C1 segment of cervical spinal cord (tissue), 14 donors: ENCODE data around the gene MAZ.
A peak's percentile ranks its signal among the peaks of the same experiment; 100 is the strongest.
"Not testable (repeated sequence)": the region's sequence is repeated elsewhere in the genome, so short reads cannot be mapped to it uniquely, and the experiment has no call there.

Experiments used
- DNase-seq, 14 donors: peaks; one replicate each; lab custom pipeline; 2025; lab: John Stamatoyannopoulos, UW

Gene MAZ

GRCh38 chr16:29824589-29825144, 18.3 kb downstream of the MAZ start:
- no peak for DNase-seq

GRCh38 chr16:29825145-29826044, 19.1 kb downstream of the MAZ start:
- DNase-seq, result peak in 8 of 14 donors; percentile 24 to 99 (median 62)

GRCh38 chr16:29826342-29826695, 20.0 kb downstream of the MAZ start:
- DNase-seq, result no peak

- DNase-seq, result no peak
Measured at GRCh38 chr16:29830774-29831173, 24.4 kb downstream of the MAZ start.

- peak in 1 of 14 donors; percentile 83 for DNase-seq
Measured at GRCh38 chr16:29831490-29831889, 25.2 kb downstream of the MAZ start.

GRCh38 chr16:29833219-29833618, 26.9 kb downstream of the MAZ start:
- not testable (repeated sequence) for DNase-seq

- DNase-seq, result no peak
Measured at GRCh38 chr16:29834079-29834478, 27.8 kb downstream of the MAZ start.

GRCh38 chr16:29835926-29836325, 29.6 kb downstream of the MAZ start:
- DNase-seq, result no peak

GRCh38 chr16:29836623-29837022, 30.3 kb downstream of the MAZ start:
- DNase-seq, result no peak

- no peak for DNase-seq
Measured at GRCh38 chr16:29837841-29838240, 31.5 kb downstream of the MAZ start.

- peak in 1 of 14 donors; percentile 50 for DNase-seq
Measured at GRCh38 chr16:29839822-29840221, 33.5 kb downstream of the MAZ start.

GRCh38 chr16:29840240-29840639, 33.9 kb downstream of the MAZ start:
- peak in 1 of 14 donors; percentile 51 for DNase-seq

GRCh38 chr16:29841631-29842030, 35.3 kb downstream of the MAZ start:
- DNase-seq, result no peak

GRCh38 chr16:29842732-29843346, 36.5 kb downstream of the MAZ start:
- DNase-seq, result no peak

- no peak for DNase-seq
Measured at GRCh38 chr16:29843931-29844330, 37.6 kb downstream of the MAZ start.

- DNase-seq, result peak in 2 of 14 donors; percentile 16 to 20
Measured at GRCh38 chr16:29844575-29845331, 38.4 kb downstream of the MAZ start.

- no peak for DNase-seq
Measured at GRCh38 chr16:29845656-29846055, 39.3 kb downstream of the MAZ start.

- DNase-seq, result peak in 11 of 14 donors; percentile 7 to 71 (median 23)
Measured at GRCh38 chr16:29848420-29849297, 42.3 kb downstream of the MAZ start.

GRCh38 chr16:29849505-29849904, 43.2 kb downstream of the MAZ start:
- no peak for DNase-seq

- DNase-seq, result no peak
Measured at GRCh38 chr16:29850998-29851397, 44.7 kb downstream of the MAZ start.

- DNase-seq, result peak in 4 of 14 donors; percentile 2 to 88 (median 3)
Measured at GRCh38 chr16:29852654-29853053, 46.3 kb downstream of the MAZ start.
